H9 (cell line): ENCODE data around the gene VSTM2A. TPM values are rescaled to one million over a fixed set of nuclear protein-coding genes. Genes with fewer than 3 reads are reported as not detected.

Source experiments
- DNase-seq: peaks from one replicate; pipeline ENCODE4 v3.0.0-alpha.2; 2017
- H2AFZ ChIP-seq: one replicate; pipeline ENCODE4 v1.6.1; 2013; ENCODE audit warnings: mild to moderate bottlenecking, low read length, control low read depth, moderate library complexity
- H2AK5ac ChIP-seq: 2 replicates; pipeline ENCODE4 v1.6.1; 2013; ENCODE audit warnings: low read length, control low read depth, mixed read lengths; ENCODE audit not compliant: insufficient read length
- H2BK120ac ChIP-seq: one replicate; pipeline ENCODE4 v1.6.1; 2013; ENCODE audit warnings: low read depth, mild to moderate bottlenecking, low read length, control low read depth, inconsistent platforms; ENCODE audit not compliant: poor library complexity, severe bottlenecking
- H2BK12ac ChIP-seq: 2 replicates; pipeline ENCODE4 v1.6.1; 2013; ENCODE audit warnings: low read length, control low read depth, mixed read lengths, low read depth; ENCODE audit not compliant: insufficient read length
- H2BK15ac ChIP-seq: 2 replicates; pipeline ENCODE4 v1.6.1; 2013; ENCODE audit warnings: low read depth, low read length, control low read depth
- H2BK20ac ChIP-seq: one replicate; pipeline ENCODE4 v1.6.1; 2013; ENCODE audit warnings: low read depth, mild to moderate bottlenecking, low read length, control low read depth, inconsistent platforms; ENCODE audit not compliant: poor library complexity, severe bottlenecking
- H2BK5ac ChIP-seq: 2 replicates; pipeline ENCODE4 v1.6.1; 2013; ENCODE audit warnings: low read length, control low read depth, mixed read lengths; ENCODE audit not compliant: insufficient read length
- H3K14ac ChIP-seq: 2 replicates; pipeline ENCODE4 v1.6.1; 2013; ENCODE audit warnings: low read length, control low read depth; ENCODE audit not compliant: insufficient read depth
- H3K18ac ChIP-seq: 2 replicates; pipeline ENCODE4 v1.6.1; 2013; ENCODE audit warnings: low read depth, mild to moderate bottlenecking, mixed read lengths, low read length, control low read depth; ENCODE audit not compliant: insufficient read length
- H3K23ac ChIP-seq: 2 replicates; pipeline ENCODE4 v1.6.1; 2013; ENCODE audit warnings: low read length, control low read depth, mixed read lengths, low read depth; ENCODE audit not compliant: insufficient read length
- H3K23me2 ChIP-seq: 2 replicates; pipeline ENCODE4 v1.6.1; 2013; ENCODE audit warnings: low read depth, mild to moderate bottlenecking, mixed read lengths, low read length, control low read depth; ENCODE audit not compliant: insufficient read length, poor library complexity, severe bottlenecking
- H3K27ac ChIP-seq: 2 replicates; pipeline ENCODE4 v1.5.1; 2013; ENCODE audit warnings: low read length, control low read depth, mixed read lengths, low read depth; ENCODE audit not compliant: insufficient read length
- H3K27me3 ChIP-seq: 2 replicates; pipeline ENCODE4 v1.6.1; 2013; ENCODE audit warnings: low read length, control low read depth, inconsistent platforms; ENCODE audit not compliant: insufficient read depth
- H3K4ac ChIP-seq: 2 replicates; pipeline ENCODE4 v1.6.1; 2013; ENCODE audit warnings: low read depth, mild to moderate bottlenecking, control low read depth, inconsistent platforms, low read length, moderate library complexity
- H3K4me1 ChIP-seq: 2 replicates; pipeline ENCODE4 v1.6.1; 2013; ENCODE audit warnings: low read length, control low read depth, inconsistent platforms; ENCODE audit not compliant: insufficient read depth
- H3K4me2 ChIP-seq: 2 replicates; pipeline ENCODE4 v1.6.1; 2013; ENCODE audit warnings: low read length, control low read depth, mixed read lengths; ENCODE audit not compliant: insufficient read length, insufficient read depth
- H3K56ac ChIP-seq: 2 replicates; pipeline ENCODE4 v1.6.1; 2013; ENCODE audit warnings: low read depth, mild to moderate bottlenecking, mixed read lengths, low read length, control low read depth; ENCODE audit not compliant: insufficient read length
- H3K79me1 ChIP-seq: 2 replicates; pipeline ENCODE4 v1.6.1; 2013; ENCODE audit warnings: low read depth, mild to moderate bottlenecking, moderate library complexity, low read length, control low read depth, inconsistent platforms; ENCODE audit not compliant: insufficient read depth, poor library complexity, severe bottlenecking
- H3K79me2 ChIP-seq: 2 replicates; pipeline ENCODE4 v1.6.1; 2013; ENCODE audit warnings: low read length, control low read depth, inconsistent platforms; ENCODE audit not compliant: insufficient read depth
- H3K9ac ChIP-seq: 2 replicates; pipeline ENCODE4 v1.6.1; 2013; ENCODE audit warnings: low read length, control low read depth, mixed read lengths; ENCODE audit not compliant: insufficient read length; ENCODE audit errors: extremely low read depth
- H3K9me3 ChIP-seq: one replicate; pipeline ENCODE4 v1.6.1; 2013; ENCODE audit warnings: low read depth, low read length, inconsistent platforms; ENCODE audit not compliant: control insufficient read depth
- H3T11ph ChIP-seq: one replicate; pipeline ENCODE4 v1.6.1; 2013; ENCODE audit warnings: mild to moderate bottlenecking, low read length, control low read depth, inconsistent platforms
- H4K20me1 ChIP-seq: one replicate; pipeline ENCODE4 v1.6.1; 2013; ENCODE audit not compliant: control insufficient read depth, insufficient read length, insufficient read depth
- H4K5ac ChIP-seq: 2 replicates; pipeline ENCODE4 v1.6.1; 2013; ENCODE audit warnings: low read depth, mild to moderate bottlenecking, mixed read lengths, low read length, control low read depth; ENCODE audit not compliant: insufficient read length
- H4K8ac ChIP-seq: replicated peaks from 2 replicates; pipeline ENCODE4 v1.6.1; 2013; ENCODE audit warnings: low read length, control low read depth, mixed read lengths, low read depth; ENCODE audit not compliant: insufficient read length
- H4K91ac ChIP-seq: 2 replicates; pipeline ENCODE4 v1.6.1; 2013; ENCODE audit warnings: low read depth, mild to moderate bottlenecking, moderate library complexity, mixed read lengths, low read length, control low read depth; ENCODE audit not compliant: insufficient read length
- H3K27ac Mint-ChIP-seq, 3 experiments: 2 replicates in 2 of 3; 3 replicates in 1 of 3; pipeline ENCODE4 v1.8.0; 2020 to 2021; ENCODE audit warnings: mixed read lengths in 3 of 3, mild to moderate bottlenecking in 1 of 3, moderate library complexity in 1 of 3
- H3K27me3 Mint-ChIP-seq: 2 replicates; pipeline ENCODE4 v1.8.0; 2021; ENCODE audit warnings: low read depth, mild to moderate bottlenecking, moderate library complexity, mixed read lengths
- H3K36me3 Mint-ChIP-seq, 3 experiments: 2 replicates in 2 of 3; 3 replicates in 1 of 3; pipeline ENCODE4 v1.8.0; 2020 to 2021; ENCODE audit warnings: low read depth in 3 of 3, mixed read lengths in 3 of 3; ENCODE audit not compliant: insufficient read depth in 1 of 3
- H3K4me1 Mint-ChIP-seq, 2 experiments: 2 replicates each; pipeline ENCODE4 v1.8.0; 2020; ENCODE audit warnings: mixed read lengths in 2 of 2
- H3K4me3 Mint-ChIP-seq, 2 experiments: 2 replicates in 1 of 2; 3 replicates in 1 of 2; pipeline ENCODE4 v1.8.0; 2020 to 2021; ENCODE audit warnings: mild to moderate bottlenecking in 2 of 2, mixed read lengths in 2 of 2, moderate library complexity in 1 of 2
- H3K9me3 Mint-ChIP-seq, 2 experiments: 2 replicates in 1 of 2; 3 replicates in 1 of 2; pipeline ENCODE4 v1.8.0; 2020; ENCODE audit warnings: mild to moderate bottlenecking in 2 of 2, mixed read lengths in 2 of 2, moderate library complexity in 1 of 2
- CTCF ChIP-seq: fragments of 200-600 bp; sonication (generic); conservative IDR thresholded peaks from 3 replicates; pipeline ENCODE4 v1.8.0; 2021; ENCODE audit warnings: antibody characterized with exemption, mild to moderate bottlenecking
- WGBS: extraction: QIAGEN DNeasy Blood & Tissue Kit; methylation state at CpG from one replicate; pipeline ENCODE4 v1.1.7; 2013; ENCODE audit warnings: missing lambda C conversion rate, low lambda C conversion rate, mixed read lengths; ENCODE audit not compliant: insufficient read length; ENCODE audit errors: extremely low coverage; 5-methylcytosine and 5-hydroxymethylcytosine counted together
- total RNA-seq: library from RNA; stranded (reverse); gene quantifications from 2 replicates; pipeline ENCODE4 v1.2.1, GENCODE V29; 2021

VSTM2A gene
- total RNA-seq, 1 experiment from 2014 or later = 0.11 TPM

- Histone ChIP-seq H4K8ac (no peak overlapping the region), H3K56ac (no peak overlapping the region), H2AFZ (no peak overlapping the region), H3K79me1 (no peaks in the 10 kb centered on the region), H3K27ac (no peak overlapping the region), H2BK12ac (no peak overlapping the region), H2BK15ac (no peak overlapping the region), H3K4me2 (no peak overlapping the region), H4K20me1 (no peaks in the 10 kb centered on the region), H2AK5ac (no peak overlapping the region), H3K4ac (no peak overlapping the region), H3K14ac (no peak overlapping the region), H3K27me3 (no peaks in the 10 kb centered on the region), H4K91ac (no peak overlapping the region), H3K79me2 (no peaks in the 10 kb centered on the region), H3K4me1 (no peaks in the 10 kb centered on the region), H2BK20ac (no peak overlapping the region), H3K18ac (no peak overlapping the region), H3K23ac (no peak overlapping the region), H3K9me3 (no peaks in the 10 kb centered on the region), H3K9ac (no peak overlapping the region), H4K5ac (no peak overlapping the region), H3K23me2 (no peaks in the 10 kb centered on the region), H2BK120ac (no peak overlapping the region), H3T11ph (no peak overlapping the region), H2BK5ac (no peak overlapping the region)
- Mint-ChIP-seq H3K9me3 (no peaks in the 10 kb centered on the region), H3K4me3 (no peak overlapping the region), H3K27me3 (peaks cover 2% of the 10 kb centered on the region; the same call in 1 of the 2 replicates), H3K27ac (no peak overlapping the region), H3K4me1 (peaks cover 7 to 12% of the 10 kb centered on the region in 2 experiments), H3K36me3 (no peaks in the 10 kb centered on the region)
- no peak for TF ChIP-seq CTCF
- WGBS = no CpG with 5 or more reads among the region's 5 CpGs
- no peak for DNase-seq
Measured at GRCh38 chr7:54563329-54563916, 21.2 kb downstream of the VSTM2A start.
